GM12878 (cell line): Measurements from ENCODE around the gene POU6F2. TPM values are rescaled to one million over a fixed set of nuclear protein-coding genes. Genes with fewer than 3 reads are reported as not detected.

Source experiments
- ATAC-seq: fragments of 200-7000 bp; cut with Tn5 transposase; 3 replicates; pipeline ENCODE4 v1.9.1; 2020; ENCODE audit warnings: mild to moderate bottlenecking, moderate library complexity
- BruUV-seq: library from RNA; stranded (reverse); fragments of 400-500 nt; replicated peaks from 2 replicates; lab custom pipeline; 2021; lab: Mats Ljungman, UMichigan
- CTCF ChIA-PET: fragments of 300-600 bp; sonication (Branson Sonifier 250); formaldehyde crosslinking; extraction: SDS; loops from one replicate; lab custom pipeline; 2021; ENCODE audit warnings: inconsistent platforms; lab: Yijun Ruan, JAX
- POLR2A ChIA-PET: fragments of 350-600 bp; formaldehyde crosslinking; extraction: SDS; loops from one replicate; lab custom pipeline; 2021; ENCODE audit warnings: inconsistent platforms; lab: Charles Lee
- RAD21 ChIA-PET: fragments of 300-600 bp; sonication (Branson Sonifier 250); formaldehyde crosslinking; loops from one replicate; lab custom pipeline; 2023; ENCODE audit warnings: antibody characterized with exemption; ENCODE audit not compliant: unreplicated experiment; lab: Charles Lee
- SMC1A ChIA-PET: fragments of 300-600 bp; sonication (Branson Sonifier 250); formaldehyde crosslinking; loops from one replicate; lab custom pipeline; 2023; ENCODE audit not compliant: unreplicated experiment, uncharacterized antibody; lab: Charles Lee
- DNase-seq: peaks from one replicate; pipeline ENCODE4 v3.0.0-alpha.2; 2011; ENCODE audit warnings: low read depth, low spot score
- FAIRE-seq: peaks from 3 replicates; lab custom pipeline; 2011; peaks lifted over from hg19 to GRCh38; lab: Jason Lieb, UNC
- H2AFZ ChIP-seq: 2 replicates; pipeline ENCODE4 v1.6.0; 2011; ENCODE audit warnings: low read depth, low read length, control low read depth; ENCODE audit not compliant: control insufficient read depth
- H3K27ac ChIP-seq: 2 replicates; pipeline ENCODE4 v1.5.1; 2011; ENCODE audit warnings: control low read depth; ENCODE audit not compliant: control insufficient read depth, insufficient read depth
- H3K27me3 ChIP-seq, 2 experiments: replicated peaks in 1 of 2; 2 replicates each; pipeline versions ENCODE4 v1.6.0 to v1.6.1; 2011; ENCODE audit warnings: low read length in 1 of 2; ENCODE audit not compliant: control insufficient read depth in 2 of 2, insufficient read depth in 2 of 2
- H3K36me3 ChIP-seq, 2 experiments: 2 replicates each; pipeline ENCODE4 v1.5.1; 2011; ENCODE audit warnings: low read length in 1 of 2; ENCODE audit not compliant: control insufficient read depth in 2 of 2, insufficient read depth in 2 of 2
- H3K4me1 ChIP-seq: 2 replicates; pipeline ENCODE4 v1.6.1; 2011; ENCODE audit warnings: mild to moderate bottlenecking, low read length, moderate library complexity, mixed read lengths; ENCODE audit not compliant: control insufficient read depth, insufficient read depth
- H3K4me2 ChIP-seq: 2 replicates; pipeline ENCODE4 v1.6.0; 2011; ENCODE audit warnings: control low read depth; ENCODE audit not compliant: control insufficient read depth, insufficient read depth
- H3K4me3 ChIP-seq: fragments of 200-600 bp; sonication (generic); 2 replicates; pipeline ENCODE4 v1.5.1; 2016
- H3K79me2 ChIP-seq: 2 replicates; pipeline ENCODE4 v1.6.0; 2011; ENCODE audit warnings: low read length; ENCODE audit not compliant: control insufficient read depth, insufficient read depth
- H3K9ac ChIP-seq: 2 replicates; pipeline ENCODE4 v1.8.0; 2011; ENCODE audit warnings: low read length, control low read depth, mixed read lengths; ENCODE audit not compliant: control insufficient read depth, insufficient read depth
- H3K9me3 ChIP-seq: replicated peaks from 3 replicates; pipeline ENCODE4 v1.5.1; 2011; ENCODE audit warnings: mild to moderate bottlenecking, low read length; ENCODE audit not compliant: control insufficient read depth, insufficient read depth
- H4K20me1 ChIP-seq: 2 replicates; pipeline ENCODE4 v1.6.0; 2011; ENCODE audit not compliant: control insufficient read depth, insufficient read depth
- CTCF ChIP-seq, 3 experiments: IDR thresholded peaks in 2 of 3; conservative IDR thresholded peaks in 1 of 3; 2 replicates each; pipeline ENCODE4 v1.5.1; 2011; ENCODE audit warnings: low read depth in 3 of 3, low read length in 3 of 3, mild to moderate bottlenecking in 3 of 3, control low read depth in 2 of 3, moderate library complexity in 2 of 3, inconsistent platforms in 1 of 3, mixed read lengths in 1 of 3; ENCODE audit not compliant: control insufficient read depth in 2 of 3, insufficient read depth in 1 of 3; ENCODE audit errors: extremely low read depth in 1 of 3
- E2F8 ChIP-seq: fragments of 450-650 bp; IDR thresholded peaks from 2 replicates; pipeline ENCODE4 v1.6.1; 2018; ENCODE audit warnings: mild to moderate bottlenecking, low read depth, moderate library complexity; ENCODE audit not compliant: partially characterized antibody
- ELK1 ChIP-seq: IDR thresholded peaks from 2 replicates; pipeline ENCODE4 v1.6.1; 2012; ENCODE audit warnings: low read depth, low read length, improper control_type of control experiment
- MAX ChIP-seq: IDR thresholded peaks from 2 replicates; pipeline ENCODE4 v1.6.1; 2012; ENCODE audit warnings: low read depth, low read length, improper control_type of control experiment
- MEF2A ChIP-seq: IDR thresholded peaks from 2 replicates; pipeline ENCODE4 v1.6.1; 2011; ENCODE audit warnings: low read depth, mild to moderate bottlenecking, low read length, moderate library complexity; ENCODE audit not compliant: insufficient read depth
- MEF2B ChIP-seq: fragments of 450-650 bp; IDR thresholded peaks from 2 replicates; pipeline ENCODE4 v1.6.1; 2018; ENCODE audit warnings: mild to moderate bottlenecking, moderate library complexity; ENCODE audit not compliant: partially characterized antibody, poor library complexity, severe bottlenecking
- NR2F1 ChIP-seq: fragments of 450-650 bp; conservative IDR thresholded peaks from 2 replicates; pipeline ENCODE4 v1.6.1; 2017; ENCODE audit warnings: mild to moderate bottlenecking
- SREBF1 ChIP-seq: IDR thresholded peaks from 2 replicates; pipeline ENCODE4 v1.6.1; 2012; ENCODE audit warnings: mild to moderate bottlenecking, low read length
- ZNF217 ChIP-seq: fragments of 450-650 bp; IDR thresholded peaks from 2 replicates; pipeline ENCODE4 v1.6.1; 2017; ENCODE audit warnings: antibody characterized with exemption, mild to moderate bottlenecking
- whole genome bisulfite sequencing: methylation state at CpG from one replicate; pipeline ENCODE4 v1.1.6; 2016; ENCODE audit warnings: low lambda C conversion rate; ENCODE audit not compliant: insufficient replicate concordance, insufficient coverage; ENCODE audit errors: missing lambda C conversion rate; 5-methylcytosine and 5-hydroxymethylcytosine counted together
- in situ Hi-C: fragments of 300-500 bp; cut with MboI; formaldehyde crosslinking; loops from 9 replicates; pipeline ENCODE4 v1.14.3; 2018; ENCODE audit warnings: mixed read lengths
- intact Hi-C: fragments of 100-400 bp; cut with micrococcal nuclease; formaldehyde crosslinking; loops from one replicate; pipeline ENCODE4 v1.14.2; 2022; ENCODE audit not compliant: unreplicated experiment
- polyA plus RNA-seq, 11 experiments: library from polyadenylated mRNA; depleted of rRNA in 4 of 11; unstranded in 6 of 11; stranded (reverse) in 5 of 11; fragments of >200 nt; fragmentation: Nextera tagmentation in 4 of 11; fragmentation: Illumina TruSeq in 1 of 11; extraction: Ambion mirVana in 4 of 11; extraction: Trizol in 1 of 11; gene quantifications; 1 replicate in 1 of 11; 2 replicates in 10 of 11; pipeline versions ENCODE4 v1.2.1 to v1.2.3, GENCODE V29; 2011 to 2016; ENCODE audit warnings: inconsistent platforms in 2 of 11, missing spikeins in 2 of 11, low read depth in 1 of 11
- total RNA-seq, 4 experiments: library from RNA; depleted of rRNA in 3 of 4; stranded (reverse); fragments of >200 nt in 3 of 4; fragmentation: Illumina TruSeq in 1 of 4; extraction: Trizol in 1 of 4; gene quantifications; 2 replicates each; pipeline versions ENCODE4 v1.2.1 to v1.2.3, GENCODE V29; 2013 to 2021

The POU6F2 gene
- total and polyA plus RNA-seq, 10 of the 15 experiments (the other 5 are each of a cell fraction or from before 2014, with no cell fraction given), result 0.10 TPM; not detected in 9

- no peak overlapping the region for H3K4me2 ChIP-seq
- DNase-seq (no peak), FAIRE-seq (no peak), ATAC-seq (no peak)
- no peaks in the 10 kb centered on the region for H3K9me3 ChIP-seq
- in situ Hi-C loops (loop anchor here (5.0 kb wide), 2 partner anchors 528 to 668 kb away; no protein-coding TSS in a partner anchor), intact Hi-C loops (no loop called here)
- no peak for TF ChIP-seq E2F8
- TF ChIP-seq CTCF (IDR thresholded peaks at IDR 0.05 in 2 of 3, conservative IDR thresholded peaks at IDR 0.05 in 1 of 3; ENCODE audit: control insufficient read depth in 2 of 3, extremely low read depth in 1 of 3, insufficient read depth in 1 of 3, low read depth in 3 of 3, low read length in 3 of 3), result no peak
- no peak for TF ChIP-seq NR2F1
- no peak for TF ChIP-seq ZNF217
- TF ChIP-seq MEF2B, result no peak
- TF ChIP-seq MEF2A, result no peak
- TF ChIP-seq SREBF1, result no peak
- TF ChIP-seq MAX, result no peak
- no peak for TF ChIP-seq ELK1
- ChIA-PET CTCF (interaction anchor here (0.8 to 1.9 kb wide), 2 partner anchors 237 to 663 kb away, joined by 3 to 5 read pairs; no protein-coding TSS in a partner anchor), POLR2A (no interaction called here), RAD21 (no interaction called here), SMC1A (interaction anchor here (0.6 kb wide), 1 partner anchor 69 kb away, joined by 3 read pairs; no protein-coding TSS in a partner anchor)
- 69% methylated on average over 20 of the region's 20 CpGs for WGBS
- H3K79me2 ChIP-seq, result no peaks in the 10 kb centered on the region
- H3K27ac ChIP-seq, result no peak overlapping the region
- no peak overlapping the region for H3K9ac ChIP-seq
- peaks cover 0 to 3% of the 10 kb centered on the region in 2 experiments; a peak in 1 of 4 replicates for H3K27me3 ChIP-seq
- H3K36me3 ChIP-seq, result no peaks in the 10 kb centered on the region
- no peaks in the 10 kb centered on the region for H4K20me1 ChIP-seq
- no peaks in the 10 kb centered on the region for H3K4me1 ChIP-seq
- no peak overlapping the region for H3K4me3 ChIP-seq
- H2AFZ ChIP-seq, result no peak overlapping the region
- BruUV-seq, result no TSS peak
These were observed 482.8 kb downstream of the POU6F2 start for GRCh38 chr7:39460486-39460885.
